WTC11 (cell line): Measurements from ENCODE around the gene UNC13D. TPM values are rescaled to one million over a fixed set of nuclear protein-coding genes. Genes with fewer than 3 reads are reported as not detected.

Experiments
- ATAC-seq: fragments of 200-7000 bp; cut with Tn5 transposase; 2 replicates; pipeline ENCODE4 v1.10.0; 2021; ENCODE audit warnings: mild to moderate bottlenecking, moderate library complexity
- CTCF ChIA-PET: fragments of 300-600 bp; sonication (Branson Sonifier 250); formaldehyde crosslinking; loops from one replicate; lab custom pipeline; 2021; ENCODE audit warnings: antibody characterized with exemption; lab: Charles Lee
- POLR2A ChIA-PET: fragments of 350-600 bp; sonication (Branson Sonifier 250); formaldehyde crosslinking; loops from one replicate; lab custom pipeline; 2021; ENCODE audit warnings: antibody characterized with exemption; lab: Charles Lee
- DNase-seq: peaks from one replicate; pipeline ENCODE4 v3.0.0; 2021; ENCODE audit warnings: low spot score
- H3K27ac Mint-ChIP-seq: 2 replicates; pipeline ENCODE4 v1.8.0; 2021; ENCODE audit warnings: mixed read lengths
- H3K27me3 Mint-ChIP-seq: 2 replicates; pipeline ENCODE4 v1.8.0; 2021; ENCODE audit warnings: low read depth, mild to moderate bottlenecking, moderate library complexity, mixed read lengths
- H3K36me3 Mint-ChIP-seq: 2 replicates; pipeline ENCODE4 v1.8.0; 2021; ENCODE audit warnings: mixed read lengths
- H3K4me1 Mint-ChIP-seq: 2 replicates; pipeline ENCODE4 v1.8.0; 2022; ENCODE audit warnings: mixed read lengths
- H3K4me3 Mint-ChIP-seq: 2 replicates; pipeline ENCODE4 v1.8.0; 2021; ENCODE audit warnings: mild to moderate bottlenecking, moderate library complexity, mixed read lengths
- H3K9me3 Mint-ChIP-seq: 2 replicates; pipeline ENCODE4 v1.8.0; 2021; ENCODE audit warnings: mixed read lengths
- AR ChIP-seq: fragments of 250-450 bp; sonication (Bioruptor Pico); IDR thresholded peaks from 2 replicates; pipeline ENCODE4 v1.9.0; 2021; ENCODE audit warnings: mild to moderate bottlenecking
- ARID4B ChIP-seq: sonication (generic); formaldehyde crosslinking; IDR thresholded peaks from 2 replicates; pipeline ENCODE4 v1.8.0; 2023; ENCODE audit warnings: missing genetic modification reagents, mild to moderate bottlenecking, borderline replicate concordance
- ATF2 ChIP-seq: sonication (generic); formaldehyde crosslinking; IDR thresholded peaks from 2 replicates; pipeline ENCODE4 v1.8.1; 2022; ENCODE audit warnings: low read depth, missing genetic modification reagents, borderline replicate concordance
- CREB1 ChIP-seq: sonication (generic); formaldehyde crosslinking; IDR thresholded peaks from 2 replicates; pipeline ENCODE4 v1.8.0; 2023; ENCODE audit warnings: mild to moderate bottlenecking, missing genetic modification reagents
- CREM ChIP-seq: sonication (generic); formaldehyde crosslinking; IDR thresholded peaks from 2 replicates; pipeline ENCODE4 v1.8.1; 2022; ENCODE audit warnings: mild to moderate bottlenecking, missing genetic modification reagents, moderate library complexity
- ELF4 ChIP-seq: sonication (generic); formaldehyde crosslinking; IDR thresholded peaks from 2 replicates; pipeline ENCODE4 v1.8.1; 2022; ENCODE audit warnings: low read depth, mild to moderate bottlenecking, moderate library complexity, missing genetic modification reagents
- ERG ChIP-seq: fragments of 250-450 bp; sonication (Bioruptor Pico); IDR thresholded peaks from 2 replicates; pipeline ENCODE4 v1.8.0; 2021; ENCODE audit warnings: mild to moderate bottlenecking
- GTF2I ChIP-seq: fragments of 250-450 bp; sonication (Bioruptor Pico); conservative IDR thresholded peaks from 2 replicates; pipeline ENCODE4 v1.4.0; 2021; ENCODE audit warnings: mild to moderate bottlenecking
- HMGA2 ChIP-seq: fragments of 250-450 bp; sonication (Bioruptor Pico); IDR thresholded peaks from 2 replicates; pipeline ENCODE4 v1.4.0; 2021; ENCODE audit warnings: mild to moderate bottlenecking, moderate library complexity
- IRF1 ChIP-seq: sonication (generic); formaldehyde crosslinking; IDR thresholded peaks from 2 replicates; pipeline ENCODE4 v1.8.0; 2023; ENCODE audit warnings: missing genetic modification reagents
- JUN ChIP-seq: sonication (generic); formaldehyde crosslinking; IDR thresholded peaks from 2 replicates; pipeline ENCODE4 v1.8.0; 2023; ENCODE audit warnings: mild to moderate bottlenecking, missing genetic modification reagents
- NFE2L1 ChIP-seq: sonication (generic); formaldehyde crosslinking; IDR thresholded peaks from 2 replicates; pipeline ENCODE4 v1.8.1; 2023; ENCODE audit warnings: missing genetic modification reagents
- OVOL2 ChIP-seq: fragments of 250-450 bp; sonication (Bioruptor Pico); IDR thresholded peaks from 2 replicates; pipeline ENCODE4 v1.9.0; 2021; ENCODE audit warnings: mild to moderate bottlenecking, borderline replicate concordance
- PRRX2 ChIP-seq: fragments of 250-450 bp; sonication (Bioruptor Pico); IDR thresholded peaks from 2 replicates; pipeline ENCODE4 v1.8.0; 2021; ENCODE audit warnings: mild to moderate bottlenecking
- RELA ChIP-seq: sonication (generic); formaldehyde crosslinking; IDR thresholded peaks from 2 replicates; pipeline ENCODE4 v1.8.1; 2022; ENCODE audit warnings: missing genetic modification reagents, mild to moderate bottlenecking, borderline replicate concordance
- SMAD3 ChIP-seq: sonication (generic); formaldehyde crosslinking; IDR thresholded peaks from 2 replicates; pipeline ENCODE4 v1.8.0; 2022; ENCODE audit warnings: missing genetic modification reagents, mild to moderate bottlenecking, borderline replicate concordance
- TEAD4 ChIP-seq: sonication (generic); formaldehyde crosslinking; IDR thresholded peaks from 2 replicates; pipeline ENCODE4 v1.8.0; 2022; ENCODE audit warnings: mild to moderate bottlenecking, missing genetic modification reagents
- USF2 ChIP-seq: sonication (generic); formaldehyde crosslinking; IDR thresholded peaks from 2 replicates; pipeline ENCODE4 v1.8.1; 2023; ENCODE audit warnings: mild to moderate bottlenecking, missing genetic modification reagents, moderate library complexity
- ZNF396 ChIP-seq: fragments of 250-450 bp; sonication (Bioruptor Pico); IDR thresholded peaks from 2 replicates; pipeline ENCODE4 v1.8.0; 2021; ENCODE audit warnings: mild to moderate bottlenecking, moderate library complexity, borderline replicate concordance
- ZNF423 ChIP-seq: fragments of 250-450 bp; sonication (Bioruptor Pico); IDR thresholded peaks from 2 replicates; pipeline ENCODE4 v2.1.2; 2022; ENCODE audit warnings: mild to moderate bottlenecking, moderate library complexity
- total RNA-seq: library from RNA; stranded (reverse); gene quantifications from 3 replicates; pipeline ENCODE4 v1.2.3, GENCODE V29; 2021

UNC13D gene
- total RNA-seq, 1 experiment from 2014 or later, result 13.1 TPM

GRCh38 chr17:75854881-75855309, 10.7 kb upstream of the UNC13D start:
- H3K27me3 Mint-ChIP-seq, result no peaks in the 10 kb centered on the region
- no peak overlapping the region for H3K4me3 Mint-ChIP-seq
- H3K9me3 Mint-ChIP-seq, result no peaks in the 10 kb centered on the region
- H3K4me1 Mint-ChIP-seq, result peaks cover 12% of the 10 kb centered on the region
- POLR2A ChIA-PET, result interaction anchor here (0.6 to 1.5 kb wide), 17 partner anchors 9 to 107 kb away, joined by 3 to 16 read pairs (median 6); partner anchors contain the start of genes FBF1, TRIM47 and UNK
- CTCF ChIA-PET, result interaction anchor here (0.6 to 6.0 kb wide), 45 partner anchors 9 to 816 kb away, joined by 3 to 100 read pairs (median 4); partner anchors contain the start of genes ACOX1, CDK3, FBF1 and GALK1
- DNase-seq (no peak), ATAC-seq (peak; percentile 0; the same call in 1 of the 2 replicates)
- H3K36me3 Mint-ChIP-seq, result peaks cover 5% of the 10 kb centered on the region; the same call in 1 of the 2 replicates
- TF ChIP-seq CREB1 (CRISPR knock-in tag), result no peak
- no peak for TF ChIP-seq CREM (CRISPR knock-in tag)
- TF ChIP-seq ZNF396, result no peak
- TF ChIP-seq HMGA2 (CRISPR knock-in tag), result no peak
- TF ChIP-seq ELF4, result no peak
- H3K27ac Mint-ChIP-seq, result no peak overlapping the region

- peaks cover 12% of the 10 kb centered on the region for H3K4me1 Mint-ChIP-seq
- CTCF ChIA-PET, result interaction anchor here (0.6 to 6.0 kb wide), 15 partner anchors 8 to 583 kb away, joined by 3 to 100 read pairs (median 5); partner anchors contain the start of genes GALK1, MIF4GD and TRIM65
- H3K27me3 Mint-ChIP-seq, result no peaks in the 10 kb centered on the region
- ATAC-seq (no peak), DNase-seq (no peak)
- POLR2A ChIA-PET, result interaction anchor here (1.2 to 1.5 kb wide), 4 partner anchors 8 to 41 kb away, joined by 5 to 12 read pairs (median 8); no protein-coding TSS in a partner anchor
- H3K36me3 Mint-ChIP-seq, result peaks cover 11% of the 10 kb centered on the region; the same call in 1 of the 2 replicates
- no peak overlapping the region for H3K4me3 Mint-ChIP-seq
- H3K9me3 Mint-ChIP-seq, result no peaks in the 10 kb centered on the region
- no peak for TF ChIP-seq ATF2 (CRISPR knock-in tag)
- no peak for TF ChIP-seq JUN
- TF ChIP-seq AR, result no peak
- no peak for TF ChIP-seq GTF2I (CRISPR knock-in tag)
- TF ChIP-seq IRF1 (CRISPR knock-in tag), result no peak
- no peak for TF ChIP-seq SMAD3 (CRISPR knock-in tag)
- TF ChIP-seq ERG (CRISPR knock-in tag), result no peak
- no peak overlapping the region; the same call in 1 of the 2 replicates for H3K27ac Mint-ChIP-seq
These were observed 10.0 kb upstream of the UNC13D start for GRCh38 chr17:75854101-75854748.

- H3K36me3 Mint-ChIP-seq, result peaks cover 11% of the 10 kb centered on the region
- ATAC-seq (no peak), DNase-seq (no peak)
- no peak overlapping the region for H3K4me3 Mint-ChIP-seq
- ChIA-PET CTCF (interaction anchor here (3.0 to 6.0 kb wide), 2 partner anchors 7 to 25 kb away, joined by 51 to 100 read pairs; no protein-coding TSS in a partner anchor), POLR2A (no interaction called here)
- H3K4me1 Mint-ChIP-seq, result peaks cover 16% of the 10 kb centered on the region
- peak overlapping the region; percentile 53 for H3K27ac Mint-ChIP-seq
- no peaks in the 10 kb centered on the region for H3K9me3 Mint-ChIP-seq
- H3K27me3 Mint-ChIP-seq, result no peaks in the 10 kb centered on the region
- no peak for TF ChIP-seq OVOL2 (CRISPR knock-in tag)
- TF ChIP-seq ZNF423 (CRISPR knock-in tag), result no peak
- TF ChIP-seq TEAD4 (CRISPR knock-in tag), result no peak
- no peak for TF ChIP-seq RELA (CRISPR knock-in tag)
- no peak for TF ChIP-seq ARID4B
- TF ChIP-seq PRRX2 (CRISPR knock-in tag), result no peak
- no peak for TF ChIP-seq USF2 (CRISPR knock-in tag)
- TF ChIP-seq NFE2L1 (CRISPR knock-in tag), result no peak
These were observed 9.2 kb upstream of the UNC13D start for GRCh38 chr17:75853433-75853832.
